Mammary epithelial cell (primary cell): ENCODE results near the gene VSTM4.

ENCODE experiments used
- EZH2 ChIP-seq: IDR thresholded peaks from 2 replicates; pipeline ENCODE4 v1.6.1; 2012; ENCODE audit warnings: low read length, inconsistent platforms, borderline replicate concordance
- TF ChIP-seq, protein P1 (sequence below), 2 donors: IDR thresholded peaks in 1 of 2; conservative IDR thresholded peaks in 1 of 2; 2 replicates each; pipeline ENCODE4 v1.5.1; 2011 to 2012; ENCODE audit warnings: inconsistent platforms in 2 of 2, low read length in 2 of 2, mild to moderate bottlenecking in 2 of 2, control low read depth in 1 of 2, low read depth in 1 of 2; ENCODE audit not compliant: insufficient read depth in 1 of 2; ENCODE audit errors: extremely low read depth in 1 of 2

GRCh38 chr10:49160110-49160509 is 44.8 kb upstream of the VSTM4 start:
- TF ChIP-seq, protein P1, sequence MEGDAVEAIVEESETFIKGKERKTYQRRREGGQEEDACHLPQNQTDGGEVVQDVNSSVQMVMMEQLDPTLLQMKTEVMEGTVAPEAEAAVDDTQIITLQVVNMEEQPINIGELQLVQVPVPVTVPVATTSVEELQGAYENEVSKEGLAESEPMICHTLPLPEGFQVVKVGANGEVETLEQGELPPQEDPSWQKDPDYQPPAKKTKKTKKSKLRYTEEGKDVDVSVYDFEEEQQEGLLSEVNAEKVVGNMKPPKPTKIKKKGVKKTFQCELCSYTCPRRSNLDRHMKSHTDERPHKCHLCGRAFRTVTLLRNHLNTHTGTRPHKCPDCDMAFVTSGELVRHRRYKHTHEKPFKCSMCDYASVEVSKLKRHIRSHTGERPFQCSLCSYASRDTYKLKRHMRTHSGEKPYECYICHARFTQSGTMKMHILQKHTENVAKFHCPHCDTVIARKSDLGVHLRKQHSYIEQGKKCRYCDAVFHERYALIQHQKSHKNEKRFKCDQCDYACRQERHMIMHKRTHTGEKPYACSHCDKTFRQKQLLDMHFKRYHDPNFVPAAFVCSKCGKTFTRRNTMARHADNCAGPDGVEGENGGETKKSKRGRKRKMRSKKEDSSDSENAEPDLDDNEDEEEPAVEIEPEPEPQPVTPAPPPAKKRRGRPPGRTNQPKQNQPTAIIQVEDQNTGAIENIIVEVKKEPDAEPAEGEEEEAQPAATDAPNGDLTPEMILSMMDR (conservative IDR thresholded peaks at IDR 0.05 in 1 of 2, IDR thresholded peaks at IDR 0.05 in 1 of 2; ENCODE audit: extremely low read depth in 1 of 2, insufficient read depth in 1 of 2, low read depth in 1 of 2, low read length in 2 of 2): no peak
- TF ChIP-seq EZH2: no peak
